Upper lobe of left lung (tissue), 4 donors: ENCODE data around the gene APBB2.

Source experiments
- EP300 ChIP-seq, 4 donors: sonication (generic); formaldehyde crosslinking; IDR thresholded peaks; one replicate each; pipeline ENCODE4 v1.5.1; 2017; ENCODE audit warnings: antibody characterized with exemption in 4 of 4, control low read depth in 2 of 4
- POLR2A ChIP-seq, 4 donors: fragments of 450-650 bp; IDR thresholded peaks; one replicate each; pipeline ENCODE4 v1.5.1; 2016 to 2017; ENCODE audit warnings: antibody characterized with exemption in 4 of 4, mild to moderate bottlenecking in 2 of 4
- POLR2AphosphoS5 ChIP-seq, 2 donors: sonication (generic); formaldehyde crosslinking; IDR thresholded peaks; one replicate each; pipeline ENCODE4 v1.5.1; 2017; ENCODE audit warnings: antibody characterized with exemption in 2 of 2
- TF ChIP-seq, protein P1 (sequence below), 6 experiments: fragments of 450-650 bp in 4 of 6; fragments of 200-600 bp in 2 of 6; sonication (generic) in 2 of 6; IDR thresholded peaks; one replicate each; pipeline ENCODE4 v1.5.1; 2016 to 2019; ENCODE audit warnings: antibody characterized with exemption in 6 of 6

DNA sequence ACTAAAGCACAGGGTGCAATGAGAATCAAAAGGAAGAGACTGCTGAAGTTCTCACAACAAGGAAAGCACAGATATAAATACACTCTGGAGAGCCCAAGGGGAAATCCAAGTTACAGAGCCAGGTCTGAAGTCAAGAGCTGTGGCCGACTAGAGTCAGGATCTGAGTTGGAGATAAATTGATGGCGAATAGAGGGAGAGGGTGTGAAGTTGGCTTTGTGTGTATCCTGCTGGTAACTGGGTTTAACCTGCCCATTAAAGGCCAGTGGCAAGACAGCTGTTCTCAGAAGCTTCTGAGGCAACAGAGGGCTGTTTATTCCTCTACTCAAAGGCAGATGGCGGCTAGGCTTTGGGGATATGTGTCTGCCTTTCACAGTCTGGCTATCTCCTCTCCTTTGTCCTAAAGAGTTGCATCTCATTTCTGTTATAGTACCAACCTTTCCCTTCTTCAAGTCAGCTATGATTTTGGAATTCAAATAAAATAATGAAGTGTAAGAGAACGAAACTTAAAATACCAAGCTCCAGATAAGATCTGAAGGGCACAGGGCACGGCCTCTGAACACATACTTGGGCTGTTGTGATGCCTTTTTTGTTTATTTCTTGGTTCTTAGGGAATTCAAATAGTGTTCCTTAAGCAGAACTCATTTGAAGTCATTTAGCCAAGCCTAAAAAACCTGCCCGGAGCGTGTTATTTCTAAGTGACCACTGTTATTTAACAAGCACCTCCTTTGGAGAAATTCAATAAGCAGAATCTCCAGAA, 142.1 kb downstream of the APBB2 start:
- TF ChIP-seq, protein P1, sequence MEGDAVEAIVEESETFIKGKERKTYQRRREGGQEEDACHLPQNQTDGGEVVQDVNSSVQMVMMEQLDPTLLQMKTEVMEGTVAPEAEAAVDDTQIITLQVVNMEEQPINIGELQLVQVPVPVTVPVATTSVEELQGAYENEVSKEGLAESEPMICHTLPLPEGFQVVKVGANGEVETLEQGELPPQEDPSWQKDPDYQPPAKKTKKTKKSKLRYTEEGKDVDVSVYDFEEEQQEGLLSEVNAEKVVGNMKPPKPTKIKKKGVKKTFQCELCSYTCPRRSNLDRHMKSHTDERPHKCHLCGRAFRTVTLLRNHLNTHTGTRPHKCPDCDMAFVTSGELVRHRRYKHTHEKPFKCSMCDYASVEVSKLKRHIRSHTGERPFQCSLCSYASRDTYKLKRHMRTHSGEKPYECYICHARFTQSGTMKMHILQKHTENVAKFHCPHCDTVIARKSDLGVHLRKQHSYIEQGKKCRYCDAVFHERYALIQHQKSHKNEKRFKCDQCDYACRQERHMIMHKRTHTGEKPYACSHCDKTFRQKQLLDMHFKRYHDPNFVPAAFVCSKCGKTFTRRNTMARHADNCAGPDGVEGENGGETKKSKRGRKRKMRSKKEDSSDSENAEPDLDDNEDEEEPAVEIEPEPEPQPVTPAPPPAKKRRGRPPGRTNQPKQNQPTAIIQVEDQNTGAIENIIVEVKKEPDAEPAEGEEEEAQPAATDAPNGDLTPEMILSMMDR (IDR thresholded peaks at IDR 0.05) = no peak
- TF ChIP-seq POLR2A (IDR thresholded peaks at IDR 0.05) (no peak), POLR2AphosphoS5 (IDR thresholded peaks at IDR 0.05) (no peak), EP300 (IDR thresholded peaks at IDR 0.05) (no peak)
